Fibroblast of the aortic adventitia (primary cell): ENCODE results near the gene MYB. TPM values are rescaled to one million over a fixed set of nuclear protein-coding genes. Genes with fewer than 3 reads are reported as not detected.
"Not testable (repeated sequence)": the region's sequence is repeated elsewhere in the genome, so short reads cannot be mapped to it uniquely, and the experiment has no call there.

Experiments
- DNase-seq: peaks from one replicate; pipeline ENCODE4 v3.0.0-alpha.2; 2010; ENCODE audit warnings: low read depth
- H3K4me3 ChIP-seq: 2 replicates; pipeline ENCODE4 v1.5.1; 2011; ENCODE audit warnings: low read depth, mild to moderate bottlenecking, control low read depth, low read length, moderate library complexity
- total RNA-seq: library from RNA; depleted of rRNA; stranded (reverse); fragments of >200 nt; gene quantifications from 2 replicates; pipeline ENCODE4 v1.2.3, GENCODE V29; 2012; ENCODE audit warnings: low replicate concordance
- TF ChIP-seq, protein P1 (sequence below): IDR thresholded peaks from 2 replicates; pipeline ENCODE4 v1.5.1; 2011; ENCODE audit warnings: mild to moderate bottlenecking, low read length, control low read depth, inconsistent platforms; ENCODE audit not compliant: insufficient read depth

The MYB gene
- total RNA-seq, 1 donor = 0.54 TPM

DNA sequence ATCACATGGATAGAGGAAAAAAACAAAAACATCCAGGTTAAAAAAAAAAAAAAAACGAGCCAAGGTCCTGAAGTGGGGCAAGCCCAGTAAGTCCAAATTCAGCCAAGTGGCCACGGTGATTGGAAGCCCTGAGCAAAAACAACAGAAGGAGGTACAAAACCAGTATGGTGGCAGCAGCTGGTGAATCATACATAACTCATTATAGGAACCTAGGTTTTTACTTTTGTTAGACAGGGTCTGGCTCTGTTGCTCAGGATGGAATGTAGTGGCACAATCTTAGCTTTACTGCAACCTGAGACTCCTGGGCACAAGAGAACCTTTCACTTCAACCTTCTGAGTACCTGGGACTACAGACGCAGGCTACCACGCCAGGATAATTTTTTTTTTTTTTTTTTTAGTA lies 22.7 kb upstream of the MYB start:
- H3K4me3 ChIP-seq = no peak overlapping the region
- TF ChIP-seq, protein P1, sequence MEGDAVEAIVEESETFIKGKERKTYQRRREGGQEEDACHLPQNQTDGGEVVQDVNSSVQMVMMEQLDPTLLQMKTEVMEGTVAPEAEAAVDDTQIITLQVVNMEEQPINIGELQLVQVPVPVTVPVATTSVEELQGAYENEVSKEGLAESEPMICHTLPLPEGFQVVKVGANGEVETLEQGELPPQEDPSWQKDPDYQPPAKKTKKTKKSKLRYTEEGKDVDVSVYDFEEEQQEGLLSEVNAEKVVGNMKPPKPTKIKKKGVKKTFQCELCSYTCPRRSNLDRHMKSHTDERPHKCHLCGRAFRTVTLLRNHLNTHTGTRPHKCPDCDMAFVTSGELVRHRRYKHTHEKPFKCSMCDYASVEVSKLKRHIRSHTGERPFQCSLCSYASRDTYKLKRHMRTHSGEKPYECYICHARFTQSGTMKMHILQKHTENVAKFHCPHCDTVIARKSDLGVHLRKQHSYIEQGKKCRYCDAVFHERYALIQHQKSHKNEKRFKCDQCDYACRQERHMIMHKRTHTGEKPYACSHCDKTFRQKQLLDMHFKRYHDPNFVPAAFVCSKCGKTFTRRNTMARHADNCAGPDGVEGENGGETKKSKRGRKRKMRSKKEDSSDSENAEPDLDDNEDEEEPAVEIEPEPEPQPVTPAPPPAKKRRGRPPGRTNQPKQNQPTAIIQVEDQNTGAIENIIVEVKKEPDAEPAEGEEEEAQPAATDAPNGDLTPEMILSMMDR = no peak
- DNase-seq = no peak

DNA sequence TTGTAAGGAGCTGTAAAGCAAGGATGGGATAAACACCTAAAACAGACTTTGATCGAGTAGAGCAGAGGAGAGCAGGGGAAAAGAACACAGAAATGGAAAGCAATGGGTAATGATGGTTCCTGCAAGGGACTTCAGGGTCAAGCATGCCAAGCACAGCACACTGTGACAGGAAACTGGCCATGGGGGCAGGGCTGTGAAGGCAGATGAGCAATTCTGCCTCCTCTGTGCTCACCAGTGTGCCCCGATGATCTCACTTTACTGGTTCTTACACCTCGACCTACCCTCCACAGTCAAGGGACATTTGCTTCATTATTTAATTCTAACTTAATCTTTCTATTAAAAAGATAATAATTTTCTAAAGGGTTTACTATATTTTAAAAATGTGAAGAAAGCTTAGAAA lies 21.6 kb upstream of the MYB start:
- no peak overlapping the region for H3K4me3 ChIP-seq
- TF ChIP-seq, protein P1 = no peak
- DNase-seq = no peak

DNA sequence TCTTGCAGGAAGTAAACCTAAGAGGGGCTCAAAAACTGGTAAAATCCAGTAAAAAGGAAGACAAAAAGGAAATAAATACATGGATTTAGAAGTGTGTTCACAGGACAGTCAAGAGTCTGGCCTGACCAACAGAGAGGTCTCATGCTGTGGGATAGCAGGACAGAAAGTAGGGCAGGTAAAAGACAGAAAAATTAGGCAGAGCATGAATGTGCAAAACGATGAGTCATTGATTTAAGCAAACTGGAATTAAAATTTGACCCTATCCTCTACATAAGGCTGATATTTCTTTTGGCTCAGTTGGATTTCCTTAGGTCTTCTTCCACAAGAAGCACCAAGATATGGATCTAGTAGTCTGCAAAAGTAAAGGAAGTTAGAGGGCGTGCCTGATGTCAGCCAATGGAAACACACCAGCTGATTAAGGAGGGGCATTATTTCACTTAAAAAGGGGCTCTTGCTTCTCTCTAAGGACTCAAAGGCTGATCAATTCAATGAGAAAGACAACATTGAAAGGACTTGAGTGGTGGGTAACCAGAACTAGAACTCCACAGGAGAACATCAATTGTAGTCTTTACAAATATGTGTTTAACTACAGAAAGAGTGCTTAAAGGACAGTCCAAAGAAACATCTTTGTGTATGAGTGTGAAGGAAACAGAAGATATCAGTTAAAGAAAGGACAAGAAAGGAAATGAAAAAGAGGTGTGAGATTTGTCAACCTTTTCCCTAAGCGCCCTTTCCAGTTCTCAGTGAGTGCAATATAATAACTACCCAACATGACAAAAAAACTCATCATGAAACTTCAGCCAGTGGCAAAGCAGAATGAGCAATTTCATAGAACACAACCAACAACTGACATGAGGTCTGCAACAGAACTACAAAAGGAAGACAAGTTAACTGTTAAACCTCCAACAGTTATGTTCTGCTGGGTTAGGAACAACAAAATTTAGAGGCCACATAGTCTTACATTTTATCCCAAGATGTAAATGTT lies 19.4 kb upstream of the MYB start:
- DNase-seq = no peak
- H3K4me3 ChIP-seq = no peak overlapping the region
- TF ChIP-seq, protein P1 = no peak

DNA sequence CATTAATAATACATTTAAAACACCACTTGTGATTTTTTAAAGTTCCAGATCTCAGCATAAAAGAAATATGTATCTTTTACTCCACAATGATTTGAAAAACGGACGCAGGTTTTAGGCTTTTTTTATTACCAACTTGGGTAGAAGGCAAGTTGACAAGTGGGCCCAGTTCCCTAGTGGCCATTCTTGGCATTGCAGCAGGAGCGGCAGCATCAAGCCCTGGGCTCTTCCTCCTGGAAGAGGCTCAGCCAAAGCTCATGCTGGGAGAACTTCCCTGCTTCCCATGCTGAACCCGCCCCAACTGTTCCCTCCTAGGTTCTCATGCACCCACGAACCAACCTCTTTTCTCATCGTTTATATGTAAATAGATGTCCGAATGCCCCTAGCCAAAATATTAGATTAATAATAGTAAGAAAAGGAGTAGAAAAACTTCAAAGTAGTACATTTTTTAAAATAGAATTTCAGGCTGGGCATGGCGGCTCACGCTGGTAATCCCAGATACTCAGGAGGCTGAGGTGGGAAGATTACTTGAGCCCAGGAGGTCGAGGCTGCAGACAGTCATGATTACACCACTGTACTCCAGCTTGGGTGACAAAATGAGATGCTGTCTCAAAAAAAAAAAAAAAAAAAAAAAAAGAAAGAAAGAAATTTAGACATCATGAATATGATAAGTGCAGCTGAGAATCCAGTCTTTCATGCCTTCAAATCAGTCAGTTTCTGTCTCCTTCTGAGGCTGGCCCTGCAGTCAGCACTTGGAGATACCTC lies 18.2 kb upstream of the MYB start:
- no peak overlapping the region for H3K4me3 ChIP-seq
- DNase-seq = peak; percentile 22
- TF ChIP-seq, protein P1 = peak; percentile 89

DNA sequence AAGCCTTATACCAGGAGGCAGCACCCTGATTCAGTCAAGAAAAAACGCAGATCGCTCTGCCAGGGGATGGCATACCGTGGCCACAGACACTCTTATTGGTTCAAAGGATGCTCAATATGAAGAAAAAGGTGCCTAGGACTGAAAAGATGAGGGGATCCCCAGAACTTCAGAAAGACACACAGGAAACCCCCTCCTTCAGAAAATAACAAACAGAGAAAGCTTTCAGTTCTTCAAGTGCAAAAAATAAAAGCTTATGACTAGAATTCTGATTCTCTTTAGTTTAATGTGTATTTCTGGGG lies 17.7 kb upstream of the MYB start:
- DNase-seq = no peak

DNA sequence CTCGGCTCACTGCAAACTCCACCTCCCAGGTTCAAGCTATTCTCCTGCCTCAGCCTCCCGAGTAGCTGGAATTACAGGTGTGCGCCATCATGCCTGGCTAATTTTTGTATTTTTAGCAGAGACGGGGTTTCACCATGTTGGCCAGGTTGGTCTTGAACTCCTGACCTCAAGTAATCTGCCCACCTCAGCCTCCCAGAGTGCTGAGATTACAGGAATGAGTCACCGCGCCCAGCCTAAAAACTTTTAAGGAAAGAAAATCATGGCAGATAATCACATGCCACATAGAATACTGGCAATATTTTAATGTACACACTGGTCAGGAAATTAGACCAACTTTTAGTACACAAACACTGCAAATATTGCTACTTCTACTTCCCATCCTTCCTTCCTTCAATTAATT lies 16.7 kb upstream of the MYB start:
- H3K4me3 ChIP-seq, DNase-seq: not testable (repeated sequence)

More for the DNA sequence above, 17.7 kb upstream of the MYB start:
- H3K4me3 ChIP-seq = no peak overlapping the region
- TF ChIP-seq, protein P1 = no peak

DNA sequence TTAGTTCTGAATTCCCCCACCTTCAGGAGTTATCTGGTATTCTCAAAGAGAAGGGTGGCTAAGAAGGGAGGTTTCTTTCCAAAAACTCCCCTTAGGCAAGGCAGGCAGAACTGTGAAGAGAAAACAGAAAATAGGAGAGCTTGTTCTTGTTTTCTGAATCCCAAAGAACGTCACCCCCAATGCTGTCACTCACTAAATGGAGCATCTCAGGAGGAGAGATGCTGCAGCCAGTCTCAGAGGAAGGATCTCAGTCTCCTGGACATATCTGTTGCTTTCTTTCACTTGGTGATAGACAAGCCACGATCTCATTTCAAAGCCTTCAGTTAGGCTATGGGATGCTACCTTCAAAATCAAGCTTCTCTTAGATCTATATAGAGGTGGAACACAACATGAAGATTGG lies 16.1 kb upstream of the MYB start:
- no peak overlapping the region for H3K4me3 ChIP-seq
- TF ChIP-seq, protein P1 = no peak
- no peak for DNase-seq
